ENCODE measurements around the gene PDE8A. TPM values are rescaled to one million over a fixed set of nuclear protein-coding genes. Genes with fewer than 3 reads are reported as not detected.

PDE8A gene
- total and polyA plus RNA-seq, 2 donors (not counting 1 experiment from before 2014, with no cell fraction given), result 17.7 to 26.3 TPM

DNA sequence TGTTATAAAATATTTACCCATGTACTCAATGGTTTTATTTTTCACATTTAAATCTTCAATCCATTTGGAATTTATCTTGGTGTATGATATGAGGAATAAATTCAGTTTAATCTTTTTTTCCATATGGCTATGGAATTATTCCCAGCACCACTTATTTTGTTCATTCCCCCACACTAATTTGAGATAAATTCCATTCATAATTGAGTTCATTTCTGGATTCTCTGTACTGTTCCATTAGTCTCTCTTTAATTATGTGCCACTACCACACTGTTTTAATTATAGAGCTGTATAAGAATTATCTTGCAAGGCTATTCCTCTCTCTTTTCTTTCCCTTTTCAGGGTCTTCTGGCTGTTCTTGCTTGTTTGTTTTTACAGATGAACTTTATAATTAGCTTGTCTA is 34.6 kb downstream of the PDE8A start:
- Histone ChIP-seq H3K9ac (ENCODE audit: insufficient read depth, low read length) (no peak overlapping the region), H3K27ac (ENCODE audit: insufficient read depth, low read length) (no peak overlapping the region), H3K4me1 (ENCODE audit: control insufficient read depth, extremely low read depth, insufficient read depth, low read length) (no peaks in the 10 kb centered on the region), H3K79me2 (ENCODE audit: control insufficient read depth, insufficient read depth, low read length) (no peaks in the 10 kb centered on the region), H3K4me2 (ENCODE audit: extremely low read depth, insufficient read depth, low read length) (no peak overlapping the region), H4K20me1 (ENCODE audit: control insufficient read depth, extremely low read depth, insufficient read depth, low read length) (no peaks in the 10 kb centered on the region), H2AFZ (ENCODE audit: low read length) (no peak overlapping the region), H3K27me3 (ENCODE audit: control insufficient read depth, insufficient read depth, low read length) (no peaks in the 10 kb centered on the region), H3K4me3 (replicated peaks in 1 of 4; ENCODE audit: control extremely low read depth in 1 of 4, insufficient read depth in 1 of 4, low read depth in 3 of 4, low read length in 4 of 4) (no peak overlapping the region), H3K9me3 (ENCODE audit: control insufficient read depth, insufficient read depth, low read depth, low read length) (no peaks in the 10 kb centered on the region), H3K36me3 (ENCODE audit: control insufficient read depth, insufficient read depth, low read length) (no peaks in the 10 kb centered on the region)
- TF ChIP-seq EZH2 (IDR thresholded peaks at IDR 0.05; ENCODE audit: low read length, missing control alignments), result no peak
- TF ChIP-seq, protein P1, sequence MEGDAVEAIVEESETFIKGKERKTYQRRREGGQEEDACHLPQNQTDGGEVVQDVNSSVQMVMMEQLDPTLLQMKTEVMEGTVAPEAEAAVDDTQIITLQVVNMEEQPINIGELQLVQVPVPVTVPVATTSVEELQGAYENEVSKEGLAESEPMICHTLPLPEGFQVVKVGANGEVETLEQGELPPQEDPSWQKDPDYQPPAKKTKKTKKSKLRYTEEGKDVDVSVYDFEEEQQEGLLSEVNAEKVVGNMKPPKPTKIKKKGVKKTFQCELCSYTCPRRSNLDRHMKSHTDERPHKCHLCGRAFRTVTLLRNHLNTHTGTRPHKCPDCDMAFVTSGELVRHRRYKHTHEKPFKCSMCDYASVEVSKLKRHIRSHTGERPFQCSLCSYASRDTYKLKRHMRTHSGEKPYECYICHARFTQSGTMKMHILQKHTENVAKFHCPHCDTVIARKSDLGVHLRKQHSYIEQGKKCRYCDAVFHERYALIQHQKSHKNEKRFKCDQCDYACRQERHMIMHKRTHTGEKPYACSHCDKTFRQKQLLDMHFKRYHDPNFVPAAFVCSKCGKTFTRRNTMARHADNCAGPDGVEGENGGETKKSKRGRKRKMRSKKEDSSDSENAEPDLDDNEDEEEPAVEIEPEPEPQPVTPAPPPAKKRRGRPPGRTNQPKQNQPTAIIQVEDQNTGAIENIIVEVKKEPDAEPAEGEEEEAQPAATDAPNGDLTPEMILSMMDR (conservative IDR thresholded peaks at IDR 0.05 in 1 of 2, IDR thresholded peaks at IDR 0.05 in 1 of 2; ENCODE audit: low read depth in 1 of 2, low read length in 2 of 2), result no peak
- DNase-seq (ENCODE audit: low read depth in 2 of 2), result no peak

DNA sequence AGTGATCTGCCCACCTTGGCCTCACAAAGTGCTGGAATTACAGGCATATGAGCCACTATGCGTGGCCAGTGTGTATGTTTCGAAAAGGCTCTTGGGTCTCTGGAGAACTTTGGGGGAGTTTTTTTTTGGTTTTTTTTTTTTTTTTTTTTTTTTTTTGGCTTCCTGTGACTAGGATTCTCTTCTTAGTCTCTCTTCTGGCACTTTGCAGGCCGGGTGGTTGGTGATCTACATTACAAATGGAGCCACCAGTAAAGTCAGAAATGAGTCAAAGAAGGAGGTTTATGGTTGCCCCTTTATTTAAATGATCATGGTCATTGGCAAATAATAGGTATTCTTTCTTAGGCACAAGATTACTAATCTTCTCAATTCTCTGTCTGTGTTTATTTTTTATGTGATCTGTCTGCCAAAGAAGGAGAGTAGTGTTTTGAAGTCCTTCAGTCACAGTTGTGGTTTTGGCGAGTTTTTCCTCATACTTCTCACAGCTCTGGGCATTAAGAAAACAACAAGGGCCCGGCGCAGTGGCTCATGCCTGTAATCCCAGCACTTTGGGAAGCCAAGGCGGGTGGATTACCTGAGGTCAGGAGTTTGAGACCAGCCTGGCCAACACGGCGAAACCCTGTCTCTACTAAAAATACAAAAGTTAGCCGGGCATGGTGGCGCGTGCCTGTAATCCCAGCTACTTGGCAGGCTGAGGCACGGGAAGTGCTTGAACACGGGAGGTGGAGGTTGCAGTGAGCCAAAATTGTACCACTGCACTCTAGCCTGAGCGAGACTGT is 38.3 kb downstream of the PDE8A start:
- no peak overlapping the region for H3K27ac ChIP-seq (ENCODE audit: insufficient read depth, low read length)
- H3K27me3 ChIP-seq (ENCODE audit: control insufficient read depth, insufficient read depth, low read length), result no peaks in the 10 kb centered on the region
- H4K20me1 ChIP-seq (ENCODE audit: control insufficient read depth, extremely low read depth, insufficient read depth, low read length), result no peaks in the 10 kb centered on the region
- peak; percentile 39 to 69 for DNase-seq (ENCODE audit: low read depth in 2 of 2)
- no peaks in the 10 kb centered on the region for H3K9me3 ChIP-seq (ENCODE audit: control insufficient read depth, insufficient read depth, low read depth, low read length)
- H3K79me2 ChIP-seq (ENCODE audit: control insufficient read depth, insufficient read depth, low read length), result no peaks in the 10 kb centered on the region
- no peak overlapping the region for H2AFZ ChIP-seq (ENCODE audit: low read length)
- H3K4me1 ChIP-seq (ENCODE audit: control insufficient read depth, extremely low read depth, insufficient read depth, low read length), result no peaks in the 10 kb centered on the region
- H3K36me3 ChIP-seq (ENCODE audit: control insufficient read depth, insufficient read depth, low read length), result no peaks in the 10 kb centered on the region
- TF ChIP-seq, protein P1 (conservative IDR thresholded peaks at IDR 0.05 in 1 of 2, IDR thresholded peaks at IDR 0.05 in 1 of 2; ENCODE audit: low read depth in 1 of 2, low read length in 2 of 2), result no peak
- no peak for TF ChIP-seq EZH2 (IDR thresholded peaks at IDR 0.05; ENCODE audit: low read length, missing control alignments)
- H3K4me3 ChIP-seq (replicated peaks in 1 of 4; ENCODE audit: control extremely low read depth in 1 of 4, insufficient read depth in 1 of 4, low read depth in 3 of 4, low read length in 4 of 4), result no peak overlapping the region
- no peak overlapping the region for H3K9ac ChIP-seq (ENCODE audit: insufficient read depth, low read length)
- no peak overlapping the region for H3K4me2 ChIP-seq (ENCODE audit: extremely low read depth, insufficient read depth, low read length)

DNA sequence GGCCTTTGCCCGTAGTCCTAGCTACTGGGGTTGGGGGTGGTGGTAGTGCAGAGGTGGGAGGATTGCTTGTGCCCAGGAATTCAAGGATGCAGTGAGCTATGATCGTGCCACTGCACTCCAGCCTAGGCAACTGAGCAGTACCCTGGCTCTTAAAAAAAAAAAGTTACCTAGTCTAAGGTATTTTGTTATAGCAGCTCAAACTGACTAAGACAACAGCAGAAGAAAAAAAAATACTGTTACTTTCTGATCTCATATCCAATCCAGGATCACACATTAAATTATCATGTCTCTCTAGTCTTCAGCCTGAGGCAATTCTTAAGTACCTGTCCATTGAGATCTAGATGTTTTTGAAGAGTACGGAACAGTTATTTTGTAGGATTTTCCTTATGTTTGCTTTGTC is 39.8 kb downstream of the PDE8A start:
- Histone ChIP-seq H3K27ac (ENCODE audit: insufficient read depth, low read length) (no peak overlapping the region), H3K27me3 (ENCODE audit: control insufficient read depth, insufficient read depth, low read length) (no peaks in the 10 kb centered on the region)

More for the DNA sequence above, 39.8 kb downstream of the PDE8A start:
- DNase-seq (ENCODE audit: low read depth in 2 of 2), result no peak
- Histone ChIP-seq H4K20me1 (ENCODE audit: control insufficient read depth, extremely low read depth, insufficient read depth, low read length) (no peaks in the 10 kb centered on the region), H3K36me3 (ENCODE audit: control insufficient read depth, insufficient read depth, low read length) (no peaks in the 10 kb centered on the region), H3K4me1 (ENCODE audit: control insufficient read depth, extremely low read depth, insufficient read depth, low read length) (no peaks in the 10 kb centered on the region), H3K4me3 (replicated peaks in 1 of 4; ENCODE audit: control extremely low read depth in 1 of 4, insufficient read depth in 1 of 4, low read depth in 3 of 4, low read length in 4 of 4) (no peak overlapping the region), H3K9ac (ENCODE audit: insufficient read depth, low read length) (no peak overlapping the region), H3K4me2 (ENCODE audit: extremely low read depth, insufficient read depth, low read length) (no peak overlapping the region), H3K9me3 (ENCODE audit: control insufficient read depth, insufficient read depth, low read depth, low read length) (no peaks in the 10 kb centered on the region), H2AFZ (ENCODE audit: low read length) (no peak overlapping the region), H3K79me2 (ENCODE audit: control insufficient read depth, insufficient read depth, low read length) (no peaks in the 10 kb centered on the region)
- TF ChIP-seq EZH2 (IDR thresholded peaks at IDR 0.05; ENCODE audit: low read length, missing control alignments), result no peak
- TF ChIP-seq, protein P1 (conservative IDR thresholded peaks at IDR 0.05 in 1 of 2, IDR thresholded peaks at IDR 0.05 in 1 of 2; ENCODE audit: low read depth in 1 of 2, low read length in 2 of 2), result no peak
